ENCODE data around the gene PROSER2.

Gene PROSER2

DNA sequence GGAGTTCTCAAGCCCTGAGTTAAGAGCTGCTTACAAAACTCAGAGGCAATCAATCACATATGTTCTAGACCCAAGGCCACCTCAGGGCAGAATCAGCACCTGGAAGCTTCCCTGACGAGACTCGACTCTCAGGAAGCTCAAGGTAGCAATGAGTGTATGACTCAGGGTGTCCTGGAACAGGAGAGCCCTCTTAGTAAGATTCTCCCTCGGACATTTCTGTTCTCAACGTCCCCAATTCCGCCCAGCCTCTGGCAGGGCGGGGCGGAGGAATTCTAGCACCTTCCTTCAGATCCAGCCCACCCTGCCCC, 39.6 kb upstream of the PROSER2 start:
- no peak for TF ChIP-seq CTCF (IDR thresholded peaks at IDR 0.05; ENCODE audit: low read length, missing control alignments)
- no peak for DNase-seq (ENCODE audit: low read depth)
- no peak overlapping the region for H3K4me3 ChIP-seq (replicated peaks; ENCODE audit: low read depth, low read length)

GRCh38 chr10:11787374-11787773, 35.8 kb upstream of the PROSER2 start:
- DNase-seq (ENCODE audit: low read depth) = no peak
- no peak overlapping the region for H3K4me3 ChIP-seq (replicated peaks; ENCODE audit: low read depth, low read length)
- no peak for TF ChIP-seq CTCF (IDR thresholded peaks at IDR 0.05; ENCODE audit: low read length, missing control alignments)

DNA sequence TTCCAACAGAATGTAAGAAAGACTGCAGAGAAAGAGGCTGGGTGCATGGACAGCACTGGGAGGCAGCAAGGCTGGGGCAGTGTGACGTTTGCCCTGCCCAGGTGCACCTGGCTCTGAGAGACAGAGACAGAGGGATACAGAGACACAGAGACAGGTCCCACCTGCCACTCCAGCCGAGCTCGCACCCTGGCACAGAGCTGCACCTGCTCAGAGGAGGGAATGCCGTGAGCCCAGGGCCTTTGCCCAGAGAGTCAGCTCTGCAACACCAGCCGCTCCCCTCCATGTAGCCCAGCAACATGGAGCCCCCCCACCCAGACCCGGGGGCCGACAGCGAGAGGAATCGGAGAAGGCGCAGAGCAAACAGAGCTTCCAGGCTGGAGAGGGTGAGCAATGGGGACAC, 35.3 kb upstream of the PROSER2 start:
- H3K4me3 ChIP-seq (replicated peaks; ENCODE audit: low read depth, low read length) = no peak overlapping the region
- no peak for DNase-seq (ENCODE audit: low read depth)
- no peak for TF ChIP-seq CTCF (IDR thresholded peaks at IDR 0.05; ENCODE audit: low read length, missing control alignments)

DNA sequence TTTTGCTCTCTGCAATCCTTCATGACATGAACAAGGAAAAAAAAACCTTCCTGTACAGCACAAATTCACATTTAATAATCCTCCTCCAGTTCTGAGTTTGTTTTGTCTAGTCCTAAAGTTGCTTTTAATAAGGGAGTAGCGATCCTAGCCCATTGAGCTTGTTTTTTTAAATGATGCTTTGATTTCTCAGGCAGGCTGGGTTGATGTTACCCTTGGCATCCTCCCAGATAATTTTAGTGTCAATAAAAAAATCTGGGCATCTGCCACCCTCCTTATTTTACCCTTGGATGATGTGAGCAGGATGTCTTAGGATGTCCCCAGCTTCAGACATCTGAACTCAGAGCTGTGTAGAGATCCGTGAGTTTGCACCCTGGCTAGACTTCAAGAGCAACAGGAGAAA, 33.9 kb upstream of the PROSER2 start:
- TF ChIP-seq CTCF (IDR thresholded peaks at IDR 0.05; ENCODE audit: low read length, missing control alignments) = no peak
- DNase-seq (ENCODE audit: low read depth) = no peak
- H3K4me3 ChIP-seq (replicated peaks; ENCODE audit: low read depth, low read length) = no peak overlapping the region

DNA sequence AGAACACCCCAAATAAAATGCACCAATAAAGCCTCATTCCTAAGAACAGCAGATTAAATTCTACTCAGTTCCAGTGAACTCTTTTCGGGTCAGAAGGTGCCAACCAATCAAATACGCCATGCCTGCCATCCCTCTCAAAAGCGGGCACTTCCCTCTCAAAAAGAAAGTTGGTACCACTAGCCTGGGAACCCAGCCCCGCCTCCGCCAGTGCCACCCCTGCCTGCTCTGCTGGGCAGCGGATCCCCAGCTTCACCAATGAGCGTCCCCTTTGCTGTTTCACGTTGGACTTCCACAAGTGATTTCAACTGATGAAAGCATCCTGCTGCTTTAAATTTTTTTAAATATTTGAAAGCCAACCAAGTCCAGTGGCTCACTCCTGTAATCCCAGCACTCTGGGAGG, 33.2 kb upstream of the PROSER2 start:
- TF ChIP-seq CTCF (IDR thresholded peaks at IDR 0.05; ENCODE audit: low read length, missing control alignments) = no peak
- DNase-seq (ENCODE audit: low read depth) = no peak
- no peak overlapping the region for H3K4me3 ChIP-seq (replicated peaks; ENCODE audit: low read depth, low read length)

DNA sequence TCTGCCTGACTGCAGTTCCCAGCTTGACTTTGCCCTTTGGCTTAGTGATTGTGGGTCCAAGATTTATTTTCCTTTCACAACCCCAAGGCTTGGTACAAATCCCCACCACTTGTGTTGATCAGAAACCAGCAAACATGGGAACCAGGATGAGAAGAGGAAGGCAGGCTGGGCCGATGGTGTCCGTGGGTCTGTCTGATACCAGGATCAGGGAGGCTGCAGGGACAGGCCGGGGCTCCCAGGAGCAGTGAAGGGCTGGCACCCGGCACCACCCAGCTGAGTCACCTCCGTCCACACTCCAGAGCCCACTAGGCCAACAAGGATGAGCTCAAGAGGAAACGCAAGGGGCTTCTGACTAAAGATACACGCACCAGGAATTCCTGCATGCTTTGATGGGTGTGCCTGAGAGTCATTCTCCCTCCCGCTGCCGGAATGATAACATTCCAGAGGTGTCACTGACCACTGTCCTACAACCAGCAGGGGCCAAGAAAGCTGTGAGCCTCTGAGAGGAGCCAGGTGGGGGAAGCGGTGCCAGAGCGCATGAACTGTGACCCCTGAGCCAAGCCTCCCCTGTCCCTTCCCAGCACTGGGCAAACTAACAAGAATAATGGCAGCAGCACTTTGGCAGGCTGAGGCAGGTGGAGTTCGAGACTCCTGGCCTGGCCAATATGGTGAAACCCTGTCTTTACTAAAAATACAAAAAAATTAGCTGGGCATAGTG, 29.2 kb upstream of the PROSER2 start:
- DNase-seq (ENCODE audit: low read depth) = peak; percentile 46
- no peak for TF ChIP-seq CTCF (IDR thresholded peaks at IDR 0.05; ENCODE audit: low read length, missing control alignments)
- no peak overlapping the region for H3K4me3 ChIP-seq (replicated peaks; ENCODE audit: low read depth, low read length)

DNA sequence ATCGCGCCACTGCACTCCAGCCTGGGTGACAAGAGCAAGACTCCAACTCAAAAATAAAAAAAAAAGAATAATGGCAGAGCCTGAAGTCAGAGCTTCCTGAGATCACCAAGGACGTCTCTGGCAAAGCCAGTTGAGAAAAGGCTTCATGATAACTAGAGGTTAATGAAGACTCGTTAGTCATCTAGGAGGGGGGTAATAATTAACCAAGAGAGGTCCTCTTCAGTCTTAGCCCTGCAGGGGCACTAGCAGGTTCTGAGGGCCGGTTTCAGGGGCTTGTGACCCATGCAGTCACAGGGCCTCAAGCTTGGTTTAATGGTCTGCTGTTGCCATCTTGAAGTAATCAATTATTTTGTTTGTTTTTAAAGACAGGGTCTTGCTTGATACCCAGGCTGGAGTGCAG, 28.6 kb upstream of the PROSER2 start:
- TF ChIP-seq CTCF (IDR thresholded peaks at IDR 0.05; ENCODE audit: low read length, missing control alignments) = no peak
- DNase-seq (ENCODE audit: low read depth) = no peak
- no peak overlapping the region for H3K4me3 ChIP-seq (replicated peaks; ENCODE audit: low read depth, low read length)

Measured in fibroblast of pulmonary artery (primary cell).